Fibroblast of lung (primary cell): ENCODE measurements around the gene ZFHX2. TPM values are rescaled to one million over a fixed set of nuclear protein-coding genes. Genes with fewer than 3 reads are reported as not detected.

Source experiments
- DNase-seq, 2 donors: peaks; one replicate each; pipeline versions ENCODE4 v3.0.0 to v3.0.0-alpha.2; 2010; ENCODE audit warnings: low read depth in 2 of 2
- H2AFZ ChIP-seq: 2 replicates; pipeline ENCODE4 v1.5.1; 2012; ENCODE audit warnings: low read length, control low read depth, inconsistent platforms
- H3K27ac ChIP-seq: 2 replicates; pipeline ENCODE4 v1.5.1; 2011; ENCODE audit warnings: low read length, control low read depth; ENCODE audit not compliant: insufficient read depth
- H3K27me3 ChIP-seq: 2 replicates; pipeline ENCODE4 v1.5.1; 2011; ENCODE audit warnings: mild to moderate bottlenecking, low read length; ENCODE audit not compliant: control insufficient read depth, insufficient read depth
- H3K36me3 ChIP-seq: 2 replicates; pipeline ENCODE4 v1.5.1; 2011; ENCODE audit warnings: low read length; ENCODE audit not compliant: control insufficient read depth, insufficient read depth
- H3K4me1 ChIP-seq: 2 replicates; pipeline ENCODE4 v1.5.1; 2011; ENCODE audit warnings: low read length; ENCODE audit not compliant: control insufficient read depth, insufficient read depth; ENCODE audit errors: extremely low read depth
- H3K4me2 ChIP-seq: 2 replicates; pipeline ENCODE4 v1.5.1; 2011; ENCODE audit warnings: low read length, control low read depth; ENCODE audit not compliant: insufficient read depth; ENCODE audit errors: extremely low read depth
- H3K4me3 ChIP-seq, 4 experiments: fragments of 200-600 bp in 1 of 4; sonication (generic) in 1 of 4; replicated peaks in 1 of 4; 2 replicates each; pipeline ENCODE4 v1.5.1; 2011 to 2016; ENCODE audit warnings: low read length in 4 of 4, low read depth in 3 of 4, mild to moderate bottlenecking in 3 of 4, control low read depth in 2 of 4, inconsistent platforms in 1 of 4, mixed read lengths in 1 of 4; ENCODE audit not compliant: insufficient read depth in 1 of 4; ENCODE audit errors: control extremely low read depth in 1 of 4
- H3K79me2 ChIP-seq: 2 replicates; pipeline ENCODE4 v1.5.1; 2012; ENCODE audit warnings: mild to moderate bottlenecking, low read length, inconsistent platforms; ENCODE audit not compliant: control insufficient read depth, insufficient read depth
- H3K9ac ChIP-seq: 2 replicates; pipeline ENCODE4 v1.5.1; 2011; ENCODE audit warnings: mild to moderate bottlenecking, low read length, control low read depth; ENCODE audit not compliant: insufficient read depth
- H3K9me3 ChIP-seq: 2 replicates; pipeline ENCODE4 v1.5.1; 2012; ENCODE audit warnings: low read depth, low read length; ENCODE audit not compliant: control insufficient read depth, insufficient read depth
- H4K20me1 ChIP-seq: 2 replicates; pipeline ENCODE4 v1.5.1; 2011; ENCODE audit warnings: low read length; ENCODE audit not compliant: control insufficient read depth, insufficient read depth; ENCODE audit errors: extremely low read depth
- EZH2 ChIP-seq: IDR thresholded peaks from 2 replicates; pipeline ENCODE4 v1.5.1; 2012; ENCODE audit warnings: low read length, control low read depth, mild to moderate bottlenecking; ENCODE audit errors: missing control alignments
- polyA plus RNA-seq, 2 donors: library from polyadenylated mRNA; depleted of rRNA in 1 of 2; stranded (reverse) in 1 of 2; unstranded in 1 of 2; fragments of >200 nt; gene quantifications; 2 replicates each; pipeline ENCODE4 v1.2.1, GENCODE V29; 2011 to 2012; ENCODE audit warnings: missing spikeins in 1 of 2
- total RNA-seq: library from RNA; depleted of rRNA; stranded (reverse); fragments of >200 nt; gene quantifications from 2 replicates; pipeline ENCODE4 v1.2.1, GENCODE V29; 2014
- TF ChIP-seq, protein P1 (sequence below), 2 donors: IDR thresholded peaks in 1 of 2; conservative IDR thresholded peaks in 1 of 2; 1 replicate in 1 of 2; 2 replicates in 1 of 2; pipeline ENCODE4 v1.5.1; 2011 to 2012; ENCODE audit warnings: low read length in 2 of 2, control low read depth in 1 of 2, inconsistent platforms in 1 of 2, low read depth in 1 of 2, mild to moderate bottlenecking in 1 of 2

ZFHX2 gene
- total and polyA plus RNA-seq, 2 donors (not counting 1 experiment from before 2014, with no cell fraction given) = 0.33 TPM; not detected in 1

DNA sequence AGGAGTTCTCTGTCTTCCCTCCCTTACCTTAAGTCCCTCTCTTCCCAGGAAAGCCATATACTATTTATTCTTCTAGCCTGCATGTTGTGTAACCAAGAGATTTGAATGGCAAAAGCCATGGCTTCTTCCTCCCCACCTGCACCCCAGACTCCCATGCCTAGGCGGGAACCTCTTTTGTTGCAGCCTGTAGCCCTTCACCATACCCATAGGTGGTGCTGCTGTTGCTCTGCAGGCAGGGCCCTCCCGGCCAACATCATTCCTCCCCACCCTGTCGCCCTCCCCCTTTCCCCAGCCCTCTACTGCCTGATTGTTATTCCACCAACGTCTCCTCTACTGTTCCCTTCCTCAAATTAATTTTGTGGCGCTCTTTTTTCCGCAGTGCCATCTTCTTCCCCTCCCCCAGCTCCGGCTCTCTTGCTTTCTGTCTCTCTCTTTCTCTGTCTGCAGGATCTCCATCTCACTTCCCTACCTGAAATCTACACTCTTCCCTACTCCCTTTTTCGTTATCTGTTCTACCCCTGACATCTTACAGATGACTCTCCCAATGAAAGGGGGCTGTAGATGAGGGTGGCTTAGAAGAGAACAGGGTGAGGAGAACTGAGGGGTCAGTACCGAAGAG, 68.2 kb downstream of the ZFHX2 start:
- H3K27ac ChIP-seq = no peak overlapping the region
- H4K20me1 ChIP-seq = no peaks in the 10 kb centered on the region
- H3K36me3 ChIP-seq = peaks cover 1% of the 10 kb centered on the region
- H2AFZ ChIP-seq = no peak overlapping the region
- no peaks in the 10 kb centered on the region for H3K4me1 ChIP-seq
- DNase-seq = peak; percentile 6 to 9
- no peak overlapping the region for H3K9ac ChIP-seq
- H3K27me3 ChIP-seq = no peaks in the 10 kb centered on the region
- no peak for TF ChIP-seq EZH2
- TF ChIP-seq, protein P1, sequence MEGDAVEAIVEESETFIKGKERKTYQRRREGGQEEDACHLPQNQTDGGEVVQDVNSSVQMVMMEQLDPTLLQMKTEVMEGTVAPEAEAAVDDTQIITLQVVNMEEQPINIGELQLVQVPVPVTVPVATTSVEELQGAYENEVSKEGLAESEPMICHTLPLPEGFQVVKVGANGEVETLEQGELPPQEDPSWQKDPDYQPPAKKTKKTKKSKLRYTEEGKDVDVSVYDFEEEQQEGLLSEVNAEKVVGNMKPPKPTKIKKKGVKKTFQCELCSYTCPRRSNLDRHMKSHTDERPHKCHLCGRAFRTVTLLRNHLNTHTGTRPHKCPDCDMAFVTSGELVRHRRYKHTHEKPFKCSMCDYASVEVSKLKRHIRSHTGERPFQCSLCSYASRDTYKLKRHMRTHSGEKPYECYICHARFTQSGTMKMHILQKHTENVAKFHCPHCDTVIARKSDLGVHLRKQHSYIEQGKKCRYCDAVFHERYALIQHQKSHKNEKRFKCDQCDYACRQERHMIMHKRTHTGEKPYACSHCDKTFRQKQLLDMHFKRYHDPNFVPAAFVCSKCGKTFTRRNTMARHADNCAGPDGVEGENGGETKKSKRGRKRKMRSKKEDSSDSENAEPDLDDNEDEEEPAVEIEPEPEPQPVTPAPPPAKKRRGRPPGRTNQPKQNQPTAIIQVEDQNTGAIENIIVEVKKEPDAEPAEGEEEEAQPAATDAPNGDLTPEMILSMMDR (conservative IDR thresholded peaks at IDR 0.05 in 1 of 2, IDR thresholded peaks at IDR 0.05 in 1 of 2; ENCODE audit: low read depth in 1 of 2, low read length in 2 of 2) = peak; percentile 34 to 48
- no peak overlapping the region for H3K4me3 ChIP-seq
- no peaks in the 10 kb centered on the region for H3K9me3 ChIP-seq
- H3K79me2 ChIP-seq = no peaks in the 10 kb centered on the region
- H3K4me2 ChIP-seq = no peak overlapping the region

DNA sequence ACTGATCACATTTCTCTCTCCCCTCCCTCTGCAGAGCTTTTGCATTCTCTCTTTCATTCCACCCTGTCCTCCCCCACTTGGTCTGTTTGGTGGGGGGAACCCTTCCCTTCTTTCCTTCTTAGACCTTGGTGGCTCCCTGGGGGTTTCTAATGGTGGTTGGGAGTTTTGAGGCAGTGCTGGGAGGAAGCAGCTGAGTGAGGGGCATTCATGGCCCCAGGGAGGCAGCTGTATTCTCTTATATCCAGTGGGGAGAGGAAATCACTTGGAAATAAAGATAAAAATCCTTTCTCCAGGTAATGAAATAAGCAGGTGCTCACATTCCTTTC, 68.8 kb downstream of the ZFHX2 start:
- TF ChIP-seq EZH2 = no peak
- TF ChIP-seq, protein P1 (conservative IDR thresholded peaks at IDR 0.05 in 1 of 2, IDR thresholded peaks at IDR 0.05 in 1 of 2; ENCODE audit: low read depth in 1 of 2, low read length in 2 of 2) = no peak
- Histone ChIP-seq H3K27me3 (no peaks in the 10 kb centered on the region), H4K20me1 (no peaks in the 10 kb centered on the region), H3K79me2 (no peaks in the 10 kb centered on the region), H2AFZ (no peak overlapping the region), H3K27ac (no peak overlapping the region), H3K9ac (no peak overlapping the region), H3K4me1 (no peaks in the 10 kb centered on the region), H3K4me3 (no peak overlapping the region), H3K4me2 (no peak overlapping the region), H3K9me3 (no peaks in the 10 kb centered on the region), H3K36me3 (peaks cover 1% of the 10 kb centered on the region)
- no peak for DNase-seq

DNA sequence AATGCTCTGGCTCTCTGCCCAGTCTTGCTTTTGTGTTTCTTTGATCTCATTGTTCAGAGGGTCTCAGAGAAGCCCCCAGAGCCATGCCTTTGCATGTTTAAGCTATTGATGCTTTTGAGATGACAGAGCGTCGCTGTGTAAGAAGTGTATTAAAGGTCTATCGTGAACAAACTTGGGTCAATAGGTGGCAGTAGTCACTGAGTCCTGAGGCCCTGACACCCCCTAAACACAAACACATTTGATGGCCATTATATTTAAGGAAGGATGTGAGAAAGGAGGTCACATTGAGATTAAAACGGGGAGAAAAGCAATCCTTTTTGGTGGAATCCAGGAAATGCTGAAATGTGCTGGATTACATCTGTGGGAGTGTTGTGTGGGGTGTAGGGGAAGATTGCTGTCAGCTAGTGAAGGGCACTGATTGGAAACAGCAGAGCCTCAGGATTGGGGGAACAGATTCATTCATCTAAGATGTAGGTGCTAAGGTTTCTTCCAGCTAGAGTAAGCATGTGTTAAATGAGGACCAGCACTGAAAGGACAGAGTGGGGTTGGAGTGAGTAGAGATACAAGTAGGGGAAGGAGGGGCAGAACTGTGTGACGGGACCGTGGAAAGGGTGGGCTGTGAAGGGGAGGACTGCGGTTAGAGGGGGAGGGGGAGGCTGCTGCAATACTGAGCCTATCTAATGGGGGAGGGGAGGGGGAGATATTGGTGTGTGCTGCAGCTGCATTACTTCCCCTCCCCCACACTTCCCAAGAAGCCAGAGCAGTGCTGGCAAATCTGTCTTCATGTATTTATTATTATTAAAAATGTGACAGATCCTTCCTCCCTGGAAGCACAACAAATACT, 69.4 kb downstream of the ZFHX2 start:
- Histone ChIP-seq H4K20me1 (no peaks in the 10 kb centered on the region), H3K4me2 (no peak overlapping the region), H2AFZ (no peak overlapping the region), H3K36me3 (peaks cover 3% of the 10 kb centered on the region), H3K4me3 (no peak overlapping the region), H3K27ac (no peak overlapping the region), H3K4me1 (no peaks in the 10 kb centered on the region), H3K27me3 (no peaks in the 10 kb centered on the region), H3K79me2 (no peaks in the 10 kb centered on the region), H3K9me3 (no peaks in the 10 kb centered on the region), H3K9ac (no peak overlapping the region)
- no peak for DNase-seq
- TF ChIP-seq, protein P1 (conservative IDR thresholded peaks at IDR 0.05 in 1 of 2, IDR thresholded peaks at IDR 0.05 in 1 of 2; ENCODE audit: low read depth in 1 of 2, low read length in 2 of 2) = no peak
- TF ChIP-seq EZH2 = no peak
